Measurements from ENCODE around the gene PDS5B. TPM values are rescaled to one million over a fixed set of nuclear protein-coding genes. Genes with fewer than 3 reads are reported as not detected.

The PDS5B gene
- total RNA-seq, 2 donors from 2014 or later = 19.2 to 20.8 TPM

- DNase-seq (no peak), ATAC-seq (no peak)
- TF ChIP-seq CTCF (IDR thresholded peaks at IDR 0.05) = no peak
- TF ChIP-seq POLR2A (IDR thresholded peaks at IDR 0.05) = no peak
- intact Hi-C loops (cut with DNase I) = no loop called here
- Histone ChIP-seq H3K36me3 (replicated peaks in 1 of 2; ENCODE audit: insufficient read depth in 1 of 2, low read depth in 2 of 2) (no peaks in the 10 kb centered on the region), H3K4me1 (no peaks in the 10 kb centered on the region), H3K4me3 (no peak overlapping the region), H3K27ac (no peak overlapping the region), H3K27me3 (no peaks in the 10 kb centered on the region), H3K9me3 (no peaks in the 10 kb centered on the region)
Observed at GRCh38 chr13:32779119-32779518, 192.9 kb downstream of the PDS5B start.

GRCh38 chr13:32781906-32782305 lies 195.7 kb downstream of the PDS5B start:
- no peak for ATAC-seq
- H3K27ac ChIP-seq = no peak overlapping the region

GRCh38 chr13:32783067-32783466 lies 196.8 kb downstream of the PDS5B start:
- intact Hi-C loops (cut with DNase I) = no loop called here
- DNase-seq = no peak
- no peaks in the 10 kb centered on the region for H3K27me3 ChIP-seq
- no peaks in the 10 kb centered on the region for H3K36me3 ChIP-seq (replicated peaks in 1 of 2; ENCODE audit: insufficient read depth in 1 of 2, low read depth in 2 of 2)
- no peak overlapping the region for H3K27ac ChIP-seq
- ATAC-seq = no peak
- WGBS, 2 donors = 47 to 49% methylated on average over 3 of the region's 3 CpGs
- TF ChIP-seq CTCF (IDR thresholded peaks at IDR 0.05) (no peak), POLR2A (IDR thresholded peaks at IDR 0.05) (no peak)
- H3K4me1 ChIP-seq = no peaks in the 10 kb centered on the region
- H3K9me3 ChIP-seq = no peaks in the 10 kb centered on the region
- no peak overlapping the region for H3K4me3 ChIP-seq

More at GRCh38 chr13:32781906-32782305, 195.7 kb downstream of the PDS5B start:
- intact Hi-C loops (cut with DNase I) = no loop called here
- no peaks in the 10 kb centered on the region for H3K4me1 ChIP-seq
- WGBS, 2 donors = 95% methylated on average over 2 of the region's 2 CpGs
- TF ChIP-seq POLR2A (IDR thresholded peaks at IDR 0.05) (no peak), CTCF (IDR thresholded peaks at IDR 0.05) (no peak)
- DNase-seq = no peak
- no peak overlapping the region for H3K4me3 ChIP-seq
- H3K27me3 ChIP-seq = no peaks in the 10 kb centered on the region
- H3K9me3 ChIP-seq = no peaks in the 10 kb centered on the region
- no peaks in the 10 kb centered on the region for H3K36me3 ChIP-seq (replicated peaks in 1 of 2; ENCODE audit: insufficient read depth in 1 of 2, low read depth in 2 of 2)

GRCh38 chr13:32790731-32791130 lies 204.5 kb downstream of the PDS5B start:
- 76 to 100% methylated on average over 3 of the region's 3 CpGs for whole genome bisulfite sequencing, 2 donors
- ATAC-seq = no peak
- H3K27me3 ChIP-seq = no peaks in the 10 kb centered on the region
- intact Hi-C loops (cut with DNase I) = no loop called here
- no peaks in the 10 kb centered on the region for H3K9me3 ChIP-seq
- H3K27ac ChIP-seq = no peak overlapping the region
- no peaks in the 10 kb centered on the region for H3K36me3 ChIP-seq (replicated peaks in 1 of 2; ENCODE audit: insufficient read depth in 1 of 2, low read depth in 2 of 2)
- no peaks in the 10 kb centered on the region for H3K4me1 ChIP-seq
- TF ChIP-seq POLR2A (IDR thresholded peaks at IDR 0.05) = no peak
- H3K4me3 ChIP-seq = no peak overlapping the region
- DNase-seq = no peak

- H3K4me1 ChIP-seq = no peaks in the 10 kb centered on the region
- intact Hi-C loops (cut with DNase I) = no loop called here
- ATAC-seq = no peak
Observed at GRCh38 chr13:32791545-32792172, 205.4 kb downstream of the PDS5B start.

More at GRCh38 chr13:32791545-32792172, 205.4 kb downstream of the PDS5B start:
- no peak for DNase-seq
- no peaks in the 10 kb centered on the region for H3K9me3 ChIP-seq
- H3K27me3 ChIP-seq = no peaks in the 10 kb centered on the region
- no peak overlapping the region for H3K27ac ChIP-seq
- no peak for TF ChIP-seq CTCF (IDR thresholded peaks at IDR 0.05)
- no peak for TF ChIP-seq POLR2A (IDR thresholded peaks at IDR 0.05)
- H3K4me3 ChIP-seq = no peak overlapping the region
- no peaks in the 10 kb centered on the region for H3K36me3 ChIP-seq (replicated peaks in 1 of 2; ENCODE audit: insufficient read depth in 1 of 2, low read depth in 2 of 2)
- 65 to 68% methylated on average over 8 of the region's 8 CpGs for WGBS, 2 donors
